ENCODE results near the gene PATE1.

DNA sequence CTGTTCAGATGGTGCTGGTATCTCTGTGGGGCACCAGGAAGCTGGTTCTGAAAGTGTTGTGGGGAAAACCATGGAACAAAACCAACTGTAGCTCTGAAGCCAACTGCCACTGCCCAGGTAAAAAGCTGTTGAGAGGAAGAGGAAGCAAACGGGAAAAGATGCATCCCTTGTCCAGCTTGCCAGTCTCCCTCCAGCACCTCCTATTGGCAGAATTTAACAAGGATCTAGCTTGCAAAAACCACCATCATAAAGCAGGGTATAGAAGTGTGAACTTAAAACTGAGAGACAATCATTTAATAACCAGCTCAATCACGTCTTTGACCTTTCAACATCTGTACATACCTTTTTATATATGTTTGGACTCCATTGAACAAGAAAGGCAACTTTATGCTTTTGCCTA, 4.5 kb downstream of the PATE1 start:
- TF ChIP-seq, protein P1, sequence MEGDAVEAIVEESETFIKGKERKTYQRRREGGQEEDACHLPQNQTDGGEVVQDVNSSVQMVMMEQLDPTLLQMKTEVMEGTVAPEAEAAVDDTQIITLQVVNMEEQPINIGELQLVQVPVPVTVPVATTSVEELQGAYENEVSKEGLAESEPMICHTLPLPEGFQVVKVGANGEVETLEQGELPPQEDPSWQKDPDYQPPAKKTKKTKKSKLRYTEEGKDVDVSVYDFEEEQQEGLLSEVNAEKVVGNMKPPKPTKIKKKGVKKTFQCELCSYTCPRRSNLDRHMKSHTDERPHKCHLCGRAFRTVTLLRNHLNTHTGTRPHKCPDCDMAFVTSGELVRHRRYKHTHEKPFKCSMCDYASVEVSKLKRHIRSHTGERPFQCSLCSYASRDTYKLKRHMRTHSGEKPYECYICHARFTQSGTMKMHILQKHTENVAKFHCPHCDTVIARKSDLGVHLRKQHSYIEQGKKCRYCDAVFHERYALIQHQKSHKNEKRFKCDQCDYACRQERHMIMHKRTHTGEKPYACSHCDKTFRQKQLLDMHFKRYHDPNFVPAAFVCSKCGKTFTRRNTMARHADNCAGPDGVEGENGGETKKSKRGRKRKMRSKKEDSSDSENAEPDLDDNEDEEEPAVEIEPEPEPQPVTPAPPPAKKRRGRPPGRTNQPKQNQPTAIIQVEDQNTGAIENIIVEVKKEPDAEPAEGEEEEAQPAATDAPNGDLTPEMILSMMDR (IDR thresholded peaks at IDR 0.05): no peak
- TF ChIP-seq POLR2A (IDR thresholded peaks at IDR 0.05): no peak
